ENCODE results near the gene FHOD3.

The FHOD3 gene

GRCh38 chr18:36295214-36295613, 2.3 kb upstream of the FHOD3 start:
- no peak for TF ChIP-seq CTCF (IDR thresholded peaks at IDR 0.05; ENCODE audit: low read depth, low read length)
- no peak for DNase-seq (ENCODE audit: extremely low read depth, low read depth)

- no peak for TF ChIP-seq CTCF (IDR thresholded peaks at IDR 0.05; ENCODE audit: low read depth, low read length)
- no peak for DNase-seq (ENCODE audit: extremely low read depth, low read depth)
These were observed 1.6 kb upstream of the FHOD3 start for GRCh38 chr18:36295880-36296301.

- TF ChIP-seq CTCF (IDR thresholded peaks at IDR 0.05; ENCODE audit: low read depth, low read length): peak; percentile 65
- peak; percentile 66 for DNase-seq (ENCODE audit: extremely low read depth, low read depth)
These were observed 680 bp upstream of the FHOD3 start for GRCh38 chr18:36296650-36297416.

GRCh38 chr18:36298126-36298741, 721 bp downstream of the FHOD3 start:
- no peak for TF ChIP-seq CTCF (IDR thresholded peaks at IDR 0.05; ENCODE audit: low read depth, low read length)
- no peak for DNase-seq (ENCODE audit: extremely low read depth, low read depth)

GRCh38 chr18:36299015-36299414, 1.5 kb downstream of the FHOD3 start:
- TF ChIP-seq CTCF (IDR thresholded peaks at IDR 0.05; ENCODE audit: low read depth, low read length): no peak

GRCh38 chr18:36300211-36300610, 2.7 kb downstream of the FHOD3 start:
- DNase-seq (ENCODE audit: extremely low read depth, low read depth): no peak
- no peak for TF ChIP-seq CTCF (IDR thresholded peaks at IDR 0.05; ENCODE audit: low read depth, low read length)

More at GRCh38 chr18:36299015-36299414, 1.5 kb downstream of the FHOD3 start:
- no peak for DNase-seq (ENCODE audit: extremely low read depth, low read depth)

- no peak for DNase-seq (ENCODE audit: extremely low read depth, low read depth)
- TF ChIP-seq CTCF (IDR thresholded peaks at IDR 0.05; ENCODE audit: low read depth, low read length): no peak
These were observed 4.4 kb downstream of the FHOD3 start for GRCh38 chr18:36301884-36302283.

All from AG09319 (cell line).